ENCODE results near the gene ADAMTS6. TPM values are rescaled to one million over a fixed set of nuclear protein-coding genes. Genes with fewer than 3 reads are reported as not detected.

Gene ADAMTS6
- total RNA-seq, 5 donors from 2014 or later (not counting 1 experiment from before 2014, with no cell fraction given), result 2.0 to 5.3 (median 4.0) TPM

- H3K27me3 ChIP-seq (replicated peaks in 1 of 2; ENCODE audit: control insufficient read depth in 2 of 2, extremely low read depth in 1 of 2, insufficient read depth in 2 of 2, low read length in 1 of 2), result no peaks in the 10 kb centered on the region
- no peaks in the 10 kb centered on the region for H3K9me3 ChIP-seq
- ChIA-PET POLR2A (no interaction called here), CTCF (no interaction called here)
- no peaks in the 10 kb centered on the region for H3K4me1 Mint-ChIP-seq
- H3K27ac Mint-ChIP-seq, result no peak overlapping the region
- no peaks in the 10 kb centered on the region for H3K36me3 Mint-ChIP-seq
- no peaks in the 10 kb centered on the region for H3K4me1 ChIP-seq (ENCODE audit: control insufficient read depth in 1 of 2, extremely low read depth in 1 of 2, insufficient read depth in 2 of 2, low read length in 2 of 2)
- ATAC-seq (replicated peaks in 1 of 4), result no peak
- no peak for DNase-seq
- WGBS (ENCODE audit: insufficient coverage), result 95% methylated on average over 6 of the region's 6 CpGs
- H3K4me3 Mint-ChIP-seq, result no peak overlapping the region
- no peak overlapping the region for H3K27ac ChIP-seq (ENCODE audit: low read length)
- no peak overlapping the region for H3K4me3 ChIP-seq (ENCODE audit: control insufficient read depth in 1 of 2, extremely low read depth in 1 of 2, low read length in 1 of 2)
- no peaks in the 10 kb centered on the region for H3K9me3 Mint-ChIP-seq
- no peaks in the 10 kb centered on the region for H3K27me3 Mint-ChIP-seq
- H3K36me3 ChIP-seq (ENCODE audit: control insufficient read depth in 2 of 2, extremely low read depth in 1 of 2, insufficient read depth in 1 of 2, low read length in 1 of 2), result no peaks in the 10 kb centered on the region
These were observed 331.0 kb downstream of the ADAMTS6 start for GRCh38 chr5:65150599-65151304.

GRCh38 chr5:65149827-65150226, 331.9 kb downstream of the ADAMTS6 start:
- ATAC-seq (replicated peaks in 1 of 4), result no peak
- no peak overlapping the region for H3K4me3 Mint-ChIP-seq

GRCh38 chr5:65144136-65144871, 337.4 kb downstream of the ADAMTS6 start:
- DNase-seq (no peak), ATAC-seq (replicated peaks in 1 of 4) (no peak)
- H3K4me3 Mint-ChIP-seq, result no peak overlapping the region
- Histone ChIP-seq H3K9me3 (no peaks in the 10 kb centered on the region), H3K36me3 (ENCODE audit: control insufficient read depth in 2 of 2, extremely low read depth in 1 of 2, insufficient read depth in 1 of 2, low read length in 1 of 2) (no peaks in the 10 kb centered on the region), H3K27ac (ENCODE audit: low read length) (no peak overlapping the region), H3K4me3 (ENCODE audit: control insufficient read depth in 1 of 2, extremely low read depth in 1 of 2, low read length in 1 of 2) (no peak overlapping the region), H3K4me1 (ENCODE audit: control insufficient read depth in 1 of 2, extremely low read depth in 1 of 2, insufficient read depth in 2 of 2, low read length in 2 of 2) (no peaks in the 10 kb centered on the region), H3K27me3 (replicated peaks in 1 of 2; ENCODE audit: control insufficient read depth in 2 of 2, extremely low read depth in 1 of 2, insufficient read depth in 2 of 2, low read length in 1 of 2) (peaks cover 0 to 4% of the 10 kb centered on the region in 2 experiments)
- H3K4me1 Mint-ChIP-seq, result no peaks in the 10 kb centered on the region
- no peaks in the 10 kb centered on the region for H3K9me3 Mint-ChIP-seq
- ChIA-PET POLR2A (no interaction called here), CTCF (no interaction called here)
- H3K27ac Mint-ChIP-seq, result no peak overlapping the region
- peaks cover 0 to 4% of the 10 kb centered on the region in 2 donors for H3K27me3 Mint-ChIP-seq
- WGBS (ENCODE audit: insufficient coverage), result 75% methylated on average over 8 of the region's 9 CpGs
- H3K36me3 Mint-ChIP-seq, result no peaks in the 10 kb centered on the region

More at GRCh38 chr5:65149827-65150226, 331.9 kb downstream of the ADAMTS6 start:
- no peak for DNase-seq
- Mint-ChIP-seq H3K36me3 (no peaks in the 10 kb centered on the region), H3K27me3 (peaks cover 0 to under 1% of the 10 kb centered on the region in 2 donors), H3K27ac (no peak overlapping the region), H3K9me3 (no peaks in the 10 kb centered on the region), H3K4me1 (no peaks in the 10 kb centered on the region)
- no peaks in the 10 kb centered on the region for H3K27me3 ChIP-seq (replicated peaks in 1 of 2; ENCODE audit: control insufficient read depth in 2 of 2, extremely low read depth in 1 of 2, insufficient read depth in 2 of 2, low read length in 1 of 2)
- H3K27ac ChIP-seq (ENCODE audit: low read length), result no peak overlapping the region
- no peaks in the 10 kb centered on the region for H3K36me3 ChIP-seq (ENCODE audit: control insufficient read depth in 2 of 2, extremely low read depth in 1 of 2, insufficient read depth in 1 of 2, low read length in 1 of 2)
- POLR2A ChIA-PET, result no interaction called here
- CTCF ChIA-PET, result no interaction called here
- no peaks in the 10 kb centered on the region for H3K4me1 ChIP-seq (ENCODE audit: control insufficient read depth in 1 of 2, extremely low read depth in 1 of 2, insufficient read depth in 2 of 2, low read length in 2 of 2)
- no peak overlapping the region for H3K4me3 ChIP-seq (ENCODE audit: control insufficient read depth in 1 of 2, extremely low read depth in 1 of 2, low read length in 1 of 2)
- WGBS (ENCODE audit: insufficient coverage), result 100% methylated on average over 1 of the region's 2 CpGs
- no peaks in the 10 kb centered on the region for H3K9me3 ChIP-seq

GRCh38 chr5:65142511-65143011, 339.2 kb downstream of the ADAMTS6 start:
- DNase-seq, result no peak
- H3K4me3 Mint-ChIP-seq, result no peak overlapping the region
- Histone ChIP-seq H3K4me3 (ENCODE audit: control insufficient read depth in 1 of 2, extremely low read depth in 1 of 2, low read length in 1 of 2) (no peak overlapping the region), H3K9me3 (no peaks in the 10 kb centered on the region), H3K36me3 (ENCODE audit: control insufficient read depth in 2 of 2, extremely low read depth in 1 of 2, insufficient read depth in 1 of 2, low read length in 1 of 2) (no peaks in the 10 kb centered on the region), H3K27ac (ENCODE audit: low read length) (no peak overlapping the region), H3K4me1 (ENCODE audit: control insufficient read depth in 1 of 2, extremely low read depth in 1 of 2, insufficient read depth in 2 of 2, low read length in 2 of 2) (no peaks in the 10 kb centered on the region), H3K27me3 (replicated peaks in 1 of 2; ENCODE audit: control insufficient read depth in 2 of 2, extremely low read depth in 1 of 2, insufficient read depth in 2 of 2, low read length in 1 of 2) (peaks cover 0 to 4% of the 10 kb centered on the region in 2 experiments)
- H3K27ac Mint-ChIP-seq, result no peak overlapping the region
- ChIA-PET POLR2A (no interaction called here), CTCF (interaction anchor here (0.6 kb wide), 2 partner anchors 97 to 128 kb away, joined by 3 to 6 read pairs; no protein-coding TSS in a partner anchor)
- H3K27me3 Mint-ChIP-seq, result peaks cover 0 to 4% of the 10 kb centered on the region in 2 donors
- WGBS (ENCODE audit: insufficient coverage), result 54% methylated on average over 2 of the region's 3 CpGs
- no peaks in the 10 kb centered on the region for H3K9me3 Mint-ChIP-seq
- H3K4me1 Mint-ChIP-seq, result no peaks in the 10 kb centered on the region
- ATAC-seq (replicated peaks in 1 of 4), result no peak
- no peaks in the 10 kb centered on the region for H3K36me3 Mint-ChIP-seq

GRCh38 chr5:65142016-65142415, 339.7 kb downstream of the ADAMTS6 start:
- Mint-ChIP-seq H3K4me3 (no peak overlapping the region), H3K4me1 (no peaks in the 10 kb centered on the region), H3K9me3 (no peaks in the 10 kb centered on the region), H3K36me3 (no peaks in the 10 kb centered on the region), H3K27me3 (peaks cover 0 to 4% of the 10 kb centered on the region in 2 donors), H3K27ac (no peak overlapping the region)
- Histone ChIP-seq H3K9me3 (no peaks in the 10 kb centered on the region), H3K4me3 (ENCODE audit: control insufficient read depth in 1 of 2, extremely low read depth in 1 of 2, low read length in 1 of 2) (no peak overlapping the region), H3K27ac (ENCODE audit: low read length) (no peak overlapping the region), H3K36me3 (ENCODE audit: control insufficient read depth in 2 of 2, extremely low read depth in 1 of 2, insufficient read depth in 1 of 2, low read length in 1 of 2) (no peaks in the 10 kb centered on the region), H3K4me1 (ENCODE audit: control insufficient read depth in 1 of 2, extremely low read depth in 1 of 2, insufficient read depth in 2 of 2, low read length in 2 of 2) (no peaks in the 10 kb centered on the region), H3K27me3 (replicated peaks in 1 of 2; ENCODE audit: control insufficient read depth in 2 of 2, extremely low read depth in 1 of 2, insufficient read depth in 2 of 2, low read length in 1 of 2) (peaks cover 0 to 4% of the 10 kb centered on the region in 2 experiments)
- WGBS (ENCODE audit: insufficient coverage), result no CpG with 5 or more reads among the region's 2 CpGs
- DNase-seq (no peak), ATAC-seq (replicated peaks in 1 of 4) (no peak)
- ChIA-PET POLR2A (no interaction called here), CTCF (interaction anchor here (0.6 kb wide), 2 partner anchors 96 to 129 kb away, joined by 3 to 6 read pairs; no protein-coding TSS in a partner anchor)

- H3K4me1 Mint-ChIP-seq, result no peaks in the 10 kb centered on the region
- DNase-seq (no peak), ATAC-seq (replicated peaks in 1 of 4) (no peak)
- H3K27ac ChIP-seq (ENCODE audit: low read length), result no peak overlapping the region
- no peaks in the 10 kb centered on the region for H3K4me1 ChIP-seq (ENCODE audit: control insufficient read depth in 1 of 2, extremely low read depth in 1 of 2, insufficient read depth in 2 of 2, low read length in 2 of 2)
- no peaks in the 10 kb centered on the region for H3K36me3 Mint-ChIP-seq
- H3K27me3 ChIP-seq (replicated peaks in 1 of 2; ENCODE audit: control insufficient read depth in 2 of 2, extremely low read depth in 1 of 2, insufficient read depth in 2 of 2, low read length in 1 of 2), result peaks cover 0 to 4% of the 10 kb centered on the region in 2 experiments
- H3K9me3 Mint-ChIP-seq, result no peaks in the 10 kb centered on the region
- peaks cover 0 to 4% of the 10 kb centered on the region in 2 donors for H3K27me3 Mint-ChIP-seq
- H3K4me3 Mint-ChIP-seq, result no peak overlapping the region
- ChIA-PET POLR2A (no interaction called here), CTCF (no interaction called here)
- no peak overlapping the region for H3K4me3 ChIP-seq (ENCODE audit: control insufficient read depth in 1 of 2, extremely low read depth in 1 of 2, low read length in 1 of 2)
- H3K36me3 ChIP-seq (ENCODE audit: control insufficient read depth in 2 of 2, extremely low read depth in 1 of 2, insufficient read depth in 1 of 2, low read length in 1 of 2), result no peaks in the 10 kb centered on the region
- H3K9me3 ChIP-seq, result no peaks in the 10 kb centered on the region
- no peak overlapping the region for H3K27ac Mint-ChIP-seq
These were observed 340.2 kb downstream of the ADAMTS6 start for GRCh38 chr5:65141493-65141892.
